Mucosa of descending colon (tissue), 3 donors: Measurements from ENCODE around the gene SEC24D. TPM values are rescaled to one million over a fixed set of nuclear protein-coding genes. Genes with fewer than 3 reads are reported as not detected.

Experiments used
- ATAC-seq: fragments of 200-7000 bp; cut with Tn5 transposase; one replicate; pipeline ENCODE4 v1.9.1; 2020; ENCODE audit warnings: mild to moderate bottlenecking, moderate library complexity
- DNase-seq, 3 donors: peaks; one replicate each; pipeline ENCODE4 v3.0.0-alpha.2; 2020
- H3K36me3 ChIP-seq: fragments of 200-600 bp; one replicate; pipeline ENCODE4 v1.8.0; 2021; ENCODE audit warnings: low read depth, mild to moderate bottlenecking
- H3K4me1 ChIP-seq: fragments of 200-600 bp; one replicate; pipeline ENCODE4 v1.8.0; 2021; ENCODE audit warnings: low read depth, mild to moderate bottlenecking
- H3K4me3 ChIP-seq: fragments of 200-600 bp; one replicate; pipeline ENCODE4 v1.8.0; 2021; ENCODE audit warnings: mild to moderate bottlenecking
- H3K9me3 ChIP-seq: fragments of 200-600 bp; one replicate; pipeline ENCODE4 v1.8.0; 2021; ENCODE audit warnings: mild to moderate bottlenecking
- CTCF ChIP-seq: fragments of 200-600 bp; IDR thresholded peaks from one replicate; pipeline ENCODE4 v1.8.0; 2022; ENCODE audit warnings: antibody characterized with exemption, mild to moderate bottlenecking
- intact Hi-C, 2 donors: fragments of 100-400 bp; cut with DNase I in 1 of 2; cut with micrococcal nuclease in 1 of 2; formaldehyde crosslinking; loops; one replicate each; pipeline versions ENCODE4 v1.11.0 to v1.11.1; 2022; cut with DNase I, micrococcal nuclease
- total RNA-seq, 3 donors: library from RNA; stranded (reverse); fragmentation: NEBNext Ultra II Directional in 2 of 3; extraction: Animal tissue kit (Norgen Biotek cat#: 25700) in 2 of 3; gene quantifications; one replicate each; pipeline versions ENCODE4 v1.2.1 to v1.2.4, GENCODE V29; 2021 to 2023
- donor health status: DM: no; HTN: no; CAD: no; lungs with moderate emphysema.
- donor health status: DM: no; HTN: no; CAD: no.
- donor health status: DM: no; HTN: yes; CAD: no.

SEC24D gene
- total RNA-seq, 3 donors from 2014 or later = 22.1 to 55.6 (median 45.3) TPM

GRCh38 chr4:118866442-118866841, 30.5 kb upstream of the SEC24D start:
- Histone ChIP-seq H3K36me3 (no peaks in the 10 kb centered on the region), H3K4me1 (no peaks in the 10 kb centered on the region), H3K4me3 (no peak overlapping the region), H3K9me3 (no peaks in the 10 kb centered on the region)
- no peak for TF ChIP-seq CTCF
- DNase-seq (no peak), ATAC-seq (no peak)
- intact Hi-C loops = no loop called here

DNA sequence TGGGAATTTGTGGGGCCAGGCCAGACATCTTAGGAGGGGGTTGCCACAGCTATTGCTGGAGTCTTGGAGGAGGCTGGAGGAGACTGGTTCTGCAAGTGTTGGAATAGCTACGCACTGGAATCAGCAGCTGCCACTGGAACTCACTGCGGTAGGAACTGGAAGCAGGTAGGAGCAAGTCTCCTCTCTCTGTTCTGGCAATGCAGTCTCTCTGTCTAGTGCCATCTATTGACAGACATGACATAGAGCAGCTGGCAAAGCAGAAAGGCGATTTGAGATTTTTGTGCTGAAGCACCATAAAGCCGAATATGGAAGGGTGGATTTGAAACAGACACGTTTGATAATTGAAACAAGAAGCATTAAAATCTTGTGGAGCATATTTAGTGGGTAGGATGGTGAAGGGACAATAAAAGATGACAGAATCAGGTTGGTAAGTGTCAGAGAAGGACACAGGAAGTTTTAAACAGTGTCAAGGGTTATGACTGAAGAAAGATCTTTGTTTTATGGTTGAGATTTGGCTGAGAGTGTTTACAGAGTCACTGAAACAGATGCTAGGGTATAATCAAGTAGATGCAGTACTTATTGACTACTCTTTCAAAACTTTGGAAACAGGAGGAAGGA, 29.3 kb upstream of the SEC24D start:
- ATAC-seq (peak; percentile 92), DNase-seq (peak in 1 of 3 donors; percentile 40)
- H3K9me3 ChIP-seq = no peaks in the 10 kb centered on the region
- TF ChIP-seq CTCF = peak; percentile 34
- intact Hi-C loops = no loop called here
- no peaks in the 10 kb centered on the region for H3K36me3 ChIP-seq
- H3K4me3 ChIP-seq = no peak overlapping the region
- no peaks in the 10 kb centered on the region for H3K4me1 ChIP-seq

GRCh38 chr4:118858779-118859178, 22.9 kb upstream of the SEC24D start:
- TF ChIP-seq CTCF = no peak
- Histone ChIP-seq H3K36me3 (no peaks in the 10 kb centered on the region), H3K4me3 (no peak overlapping the region), H3K9me3 (no peaks in the 10 kb centered on the region), H3K4me1 (no peaks in the 10 kb centered on the region)
- DNase-seq = no peak
- ATAC-seq = no peak
- intact Hi-C loops = no loop called here

GRCh38 chr4:118857760-118858159, 21.8 kb upstream of the SEC24D start:
- intact Hi-C loops = no loop called here
- no peak overlapping the region for H3K4me3 ChIP-seq
- H3K36me3 ChIP-seq = no peaks in the 10 kb centered on the region
- TF ChIP-seq CTCF = no peak
- no peaks in the 10 kb centered on the region for H3K9me3 ChIP-seq
- H3K4me1 ChIP-seq = no peaks in the 10 kb centered on the region
- ATAC-seq (no peak), DNase-seq (no peak)

DNA sequence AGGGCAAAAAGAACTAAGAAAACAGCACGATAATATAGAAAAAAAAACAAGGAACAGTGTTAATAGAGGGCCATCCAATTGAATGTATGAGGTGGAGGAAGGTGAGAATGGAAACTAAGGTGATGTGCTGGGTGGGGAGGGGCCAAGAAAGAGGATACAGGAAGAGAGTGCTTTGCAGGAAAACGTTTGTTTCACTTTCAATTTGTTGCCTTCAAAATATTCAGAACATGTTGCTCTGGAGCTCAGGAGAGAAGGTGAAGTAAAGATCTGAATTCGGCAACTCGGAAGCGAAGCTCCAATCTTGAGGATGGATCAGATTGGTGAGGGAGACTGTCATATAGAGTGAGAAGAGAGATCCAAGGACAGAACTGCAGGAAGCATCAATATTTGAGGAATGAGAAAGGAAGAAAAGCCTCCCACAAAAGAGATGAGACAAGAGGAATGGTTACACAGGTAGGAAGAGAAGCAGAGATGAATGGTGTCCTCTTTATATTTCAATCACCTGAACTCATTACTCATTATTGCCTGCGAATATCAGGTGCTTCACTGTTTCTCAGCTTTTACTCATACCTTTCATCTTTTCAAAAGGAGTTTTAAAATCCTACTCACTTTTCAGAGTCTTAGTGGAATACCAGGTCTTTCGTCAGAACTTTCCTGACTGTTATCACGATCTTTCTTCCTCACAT, 14.7 kb upstream of the SEC24D start:
- DNase-seq = peak in 1 of 3 donors; percentile 28
- H3K4me1 ChIP-seq = no peaks in the 10 kb centered on the region
- intact Hi-C loops = no loop called here
- H3K9me3 ChIP-seq = no peaks in the 10 kb centered on the region
- no peak overlapping the region for H3K4me3 ChIP-seq
- ATAC-seq = peak; percentile 91
- no peaks in the 10 kb centered on the region for H3K36me3 ChIP-seq
- TF ChIP-seq CTCF = no peak
